GM23338 (cell line): ENCODE measurements around the gene ING2. TPM values are rescaled to one million over a fixed set of nuclear protein-coding genes. Genes with fewer than 3 reads are reported as not detected.

Experiments used
- ATAC-seq: fragments of 200-7000 bp; cut with Tn5 transposase; 3 replicates; pipeline ENCODE4 v1.9.1; 2020
- DNase-seq: peaks from one replicate; pipeline ENCODE4 v3.0.0-alpha.2; 2015; ENCODE audit warnings: low spot score
- H2AFZ ChIP-seq: fragments of 200-600 bp; sonication (generic); 2 replicates; pipeline ENCODE4 v1.8.0; 2016; ENCODE audit warnings: antibody characterized with exemption, mild to moderate bottlenecking, moderate library complexity
- H3F3A ChIP-seq: fragments of 200-600 bp; sonication (generic); replicated peaks from 2 replicates; pipeline ENCODE4 v1.8.0; 2017; ENCODE audit warnings: antibody characterized with exemption, mixed run types, low read depth
- H3K27ac ChIP-seq: fragments of 200-600 bp; sonication (generic); 2 replicates; pipeline ENCODE4 v1.6.1; 2016; ENCODE audit warnings: low read depth
- H3K27me3 ChIP-seq: fragments of 200-600 bp; sonication (generic); 2 replicates; pipeline ENCODE4 v1.8.0; 2016; ENCODE audit warnings: mild to moderate bottlenecking, mixed run types, moderate library complexity; ENCODE audit not compliant: insufficient read depth
- H3K36me3 ChIP-seq: fragments of 200-600 bp; sonication (generic); 2 replicates; pipeline ENCODE4 v1.8.0; 2016; ENCODE audit warnings: mild to moderate bottlenecking; ENCODE audit not compliant: insufficient read depth
- H3K4me1 ChIP-seq: fragments of 200-600 bp; sonication (generic); 2 replicates; pipeline ENCODE4 v1.8.0; 2016; ENCODE audit warnings: mild to moderate bottlenecking, moderate library complexity; ENCODE audit not compliant: insufficient read depth
- H3K4me2 ChIP-seq: fragments of 200-600 bp; sonication (generic); 2 replicates; pipeline ENCODE4 v1.7.1; 2017; ENCODE audit warnings: mixed run types
- H3K4me3 ChIP-seq: fragments of 200-600 bp; sonication (generic); 2 replicates; pipeline ENCODE4 v1.6.1; 2016; ENCODE audit warnings: mixed run types
- H3K79me2 ChIP-seq: fragments of 200-600 bp; sonication (generic); replicated peaks from 2 replicates; pipeline ENCODE4 v1.8.0; 2017; ENCODE audit warnings: mild to moderate bottlenecking; ENCODE audit not compliant: insufficient read depth
- H3K9me2 ChIP-seq: fragments of 200-600 bp; sonication (generic); 2 replicates; pipeline ENCODE4 v1.8.0; 2017; ENCODE audit not compliant: insufficient read depth
- H4K20me1 ChIP-seq: fragments of 200-600 bp; sonication (generic); replicated peaks from 2 replicates; pipeline ENCODE4 v1.8.0; 2017; ENCODE audit warnings: mild to moderate bottlenecking; ENCODE audit not compliant: insufficient read depth
- H3K27ac Mint-ChIP-seq: 2 replicates; pipeline ENCODE4 v1.8.0; 2020; ENCODE audit warnings: inconsistent platforms, mild to moderate bottlenecking, moderate library complexity, mixed read lengths
- H3K27me3 Mint-ChIP-seq: 3 replicates; pipeline ENCODE4 v1.8.0; 2022; ENCODE audit warnings: low read depth, mild to moderate bottlenecking, moderate library complexity, mixed read lengths, inconsistent platforms; ENCODE audit not compliant: insufficient read depth, poor library complexity
- H3K36me3 Mint-ChIP-seq: 3 replicates; pipeline ENCODE4 v1.8.0; 2021; ENCODE audit warnings: low read depth, mild to moderate bottlenecking, inconsistent platforms, moderate library complexity, mixed read lengths
- H3K4me1 Mint-ChIP-seq: 3 replicates; pipeline ENCODE4 v1.8.0; 2020; ENCODE audit warnings: mild to moderate bottlenecking, inconsistent platforms, mixed read lengths
- H3K4me3 Mint-ChIP-seq: 3 replicates; pipeline ENCODE4 v1.8.0; 2021; ENCODE audit warnings: moderate library complexity, mild to moderate bottlenecking, inconsistent platforms, mixed read lengths
- H3K9me3 Mint-ChIP-seq: 3 replicates; pipeline ENCODE4 v1.8.0; 2020; ENCODE audit warnings: moderate library complexity, mild to moderate bottlenecking, inconsistent platforms, mixed read lengths
- CREB1 ChIP-seq: fragments of 250-450 bp; sonication (Bioruptor Pico); IDR thresholded peaks from 2 replicates; pipeline ENCODE4 v1.5.0; 2020; ENCODE audit warnings: low read depth, mild to moderate bottlenecking, moderate library complexity
- CTCF ChIP-seq, 2 experiments: fragments of 200-600 bp in 1 of 2; sonication (generic) in 1 of 2; conservative IDR thresholded peaks; 2 replicates each; pipeline versions ENCODE4 v1.5.1 to v1.6.1; 2016 to 2017; ENCODE audit warnings: antibody characterized with exemption in 2 of 2, low read depth in 2 of 2, mild to moderate bottlenecking in 2 of 2, moderate library complexity in 1 of 2
- EZH2 ChIP-seq: fragments of 200-600 bp; sonication (generic); IDR thresholded peaks from one replicate; pipeline ENCODE4 v1.8.0; 2017; ENCODE audit warnings: antibody characterized with exemption, mild to moderate bottlenecking, low read depth; ENCODE audit not compliant: unreplicated experiment
- EZH2phosphoT487 ChIP-seq: fragments of 200-600 bp; sonication (generic); IDR thresholded peaks from one replicate; pipeline ENCODE4 v1.8.1; 2018; ENCODE audit warnings: antibody characterized with exemption; ENCODE audit not compliant: unreplicated experiment
- JUNB ChIP-seq: IDR thresholded peaks from one replicate; pipeline ENCODE4 v1.6.1; 2016; ENCODE audit warnings: antibody characterized with exemption; ENCODE audit not compliant: unreplicated experiment
- NANOG ChIP-seq: IDR thresholded peaks from 2 replicates; pipeline ENCODE4 v1.6.1; 2016; ENCODE audit warnings: antibody characterized with exemption, borderline replicate concordance
- POLR2AphosphoS5 ChIP-seq: IDR thresholded peaks from 2 replicates; pipeline ENCODE4 v1.6.1; 2016; ENCODE audit warnings: antibody characterized with exemption, low read depth
- ZNF114 ChIP-seq: fragments of 250-450 bp; sonication (Bioruptor Pico); IDR thresholded peaks from 2 replicates; pipeline ENCODE4 v1.5.0; 2020; ENCODE audit warnings: mild to moderate bottlenecking, moderate library complexity
- ZNF331 ChIP-seq: fragments of 250-450 bp; sonication (Bioruptor Pico); IDR thresholded peaks from 2 replicates; pipeline ENCODE4 v1.5.0; 2020; ENCODE audit warnings: low read depth, mild to moderate bottlenecking, moderate library complexity
- ZNF462 ChIP-seq: fragments of 250-450 bp; sonication (Bioruptor Pico); IDR thresholded peaks from 2 replicates; pipeline ENCODE4 v1.5.0; 2020; ENCODE audit warnings: mild to moderate bottlenecking, moderate library complexity
- polyA plus RNA-seq: library from polyadenylated mRNA; unstranded; fragments of >200 nt; fragmentation: Nextera tagmentation; extraction: Ambion mirVana; gene quantifications from 2 replicates; pipeline ENCODE4 v1.2.1, GENCODE V29; 2016
- total RNA-seq: library from RNA; depleted of rRNA; stranded (reverse); fragments of >200 nt; shearing (Covaris generic); gene quantifications from 2 replicates; pipeline ENCODE4 v1.2.3, GENCODE V29; 2014
- TF ChIP-seq, protein P1 (sequence below): IDR thresholded peaks from 2 replicates; pipeline ENCODE4 v1.6.1; 2016; ENCODE audit warnings: antibody characterized with exemption

Gene ING2
- total and polyA plus RNA-seq, 2 experiments from 2014 or later, result 21.5 to 34.2 TPM

GRCh38 chr4:183550345-183551093, 45.7 kb downstream of the ING2 start (continued):
- TF ChIP-seq EZH2phosphoT487, result no peak

- H3K36me3 ChIP-seq, result no peaks in the 10 kb centered on the region
- DNase-seq (no peak), ATAC-seq (no peak)
- H3K9me2 ChIP-seq, result no peaks in the 10 kb centered on the region; the same call in 1 of the 2 replicates
- H3K79me2 ChIP-seq, result no peaks in the 10 kb centered on the region
- peaks cover 12% of the 10 kb centered on the region for H3K36me3 Mint-ChIP-seq
- no peak overlapping the region for H2AFZ ChIP-seq
- no peaks in the 10 kb centered on the region for H3K27me3 ChIP-seq
- H3K4me2 ChIP-seq, result no peak overlapping the region
- no peak overlapping the region for H3K4me3 ChIP-seq
- no peaks in the 10 kb centered on the region for H4K20me1 ChIP-seq
- no peaks in the 10 kb centered on the region; the same call in 1 of the 2 replicates for H3K4me1 ChIP-seq
- peaks cover 21% of the 10 kb centered on the region for H3K9me3 Mint-ChIP-seq
- H3K27me3 Mint-ChIP-seq, result no peaks in the 10 kb centered on the region
- H3F3A ChIP-seq, result 0 out of 2 replicates have a peak, but pooled peaks cover 3% of the 10 kb centered on the region
- no peak overlapping the region for H3K27ac ChIP-seq
- H3K4me3 Mint-ChIP-seq, result no peak overlapping the region
- H3K4me1 Mint-ChIP-seq, result no peaks in the 10 kb centered on the region; the same call in 2 of the 3 replicates
- H3K27ac Mint-ChIP-seq, result no peak overlapping the region
- TF ChIP-seq JUNB (no peak), ZNF462 (CRISPR knock-in tag) (no peak), ZNF331 (CRISPR knock-in tag) (no peak), NANOG (no peak), POLR2AphosphoS5 (no peak), ZNF114 (CRISPR knock-in tag) (no peak), CREB1 (no peak), CTCF (conservative IDR thresholded peaks at IDR 0.05; ENCODE audit: low read depth in 2 of 2) (no peak), EZH2 (no peak), EZH2phosphoT487 (no peak)
- TF ChIP-seq, protein P1, sequence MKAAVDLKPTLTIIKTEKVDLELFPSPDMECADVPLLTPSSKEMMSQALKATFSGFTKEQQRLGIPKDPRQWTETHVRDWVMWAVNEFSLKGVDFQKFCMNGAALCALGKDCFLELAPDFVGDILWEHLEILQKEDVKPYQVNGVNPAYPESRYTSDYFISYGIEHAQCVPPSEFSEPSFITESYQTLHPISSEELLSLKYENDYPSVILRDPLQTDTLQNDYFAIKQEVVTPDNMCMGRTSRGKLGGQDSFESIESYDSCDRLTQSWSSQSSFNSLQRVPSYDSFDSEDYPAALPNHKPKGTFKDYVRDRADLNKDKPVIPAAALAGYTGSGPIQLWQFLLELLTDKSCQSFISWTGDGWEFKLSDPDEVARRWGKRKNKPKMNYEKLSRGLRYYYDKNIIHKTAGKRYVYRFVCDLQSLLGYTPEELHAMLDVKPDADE, result no peak
These were observed 47.7 kb downstream of the ING2 start for GRCh38 chr4:183552274-183553146.
